Measurements from ENCODE around the gene PEAK1. TPM values are rescaled to one million over a fixed set of nuclear protein-coding genes. Genes with fewer than 3 reads are reported as not detected.
A peak's percentile ranks its signal among the peaks of the same experiment; 100 is the strongest.

The PEAK1 gene
- total RNA-seq, 1 donor from 2014 or later, result 34.2 TPM

DNA sequence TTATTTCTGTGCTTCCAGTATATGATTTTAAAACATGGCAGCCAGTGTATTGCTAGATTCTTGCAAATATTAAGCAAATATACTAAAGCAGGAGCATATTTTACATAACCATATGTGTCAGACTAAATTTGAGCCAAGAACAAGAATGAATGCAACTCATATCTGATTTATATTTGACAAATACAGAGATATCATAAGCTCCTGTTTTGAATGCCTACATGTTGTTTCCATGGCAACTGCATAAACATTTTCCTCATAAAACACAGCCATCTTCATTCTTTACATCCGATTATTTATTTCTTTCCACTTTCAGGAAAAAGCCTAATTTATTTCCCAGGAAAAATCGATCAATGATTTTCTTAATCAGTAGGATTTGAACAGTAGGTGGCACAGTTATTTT is 176.8 kb downstream of the PEAK1 start:
- Mint-ChIP-seq H3K27ac (no peak overlapping the region), H3K4me1 (peaks cover 6% of the 10 kb centered on the region), H3K36me3 (ENCODE audit: low read depth) (peaks cover 12% of the 10 kb centered on the region), H3K27me3 (no peaks in the 10 kb centered on the region), H3K9me3 (no peaks in the 10 kb centered on the region), H3K4me3 (no peak overlapping the region)
- TF ChIP-seq, protein P1, sequence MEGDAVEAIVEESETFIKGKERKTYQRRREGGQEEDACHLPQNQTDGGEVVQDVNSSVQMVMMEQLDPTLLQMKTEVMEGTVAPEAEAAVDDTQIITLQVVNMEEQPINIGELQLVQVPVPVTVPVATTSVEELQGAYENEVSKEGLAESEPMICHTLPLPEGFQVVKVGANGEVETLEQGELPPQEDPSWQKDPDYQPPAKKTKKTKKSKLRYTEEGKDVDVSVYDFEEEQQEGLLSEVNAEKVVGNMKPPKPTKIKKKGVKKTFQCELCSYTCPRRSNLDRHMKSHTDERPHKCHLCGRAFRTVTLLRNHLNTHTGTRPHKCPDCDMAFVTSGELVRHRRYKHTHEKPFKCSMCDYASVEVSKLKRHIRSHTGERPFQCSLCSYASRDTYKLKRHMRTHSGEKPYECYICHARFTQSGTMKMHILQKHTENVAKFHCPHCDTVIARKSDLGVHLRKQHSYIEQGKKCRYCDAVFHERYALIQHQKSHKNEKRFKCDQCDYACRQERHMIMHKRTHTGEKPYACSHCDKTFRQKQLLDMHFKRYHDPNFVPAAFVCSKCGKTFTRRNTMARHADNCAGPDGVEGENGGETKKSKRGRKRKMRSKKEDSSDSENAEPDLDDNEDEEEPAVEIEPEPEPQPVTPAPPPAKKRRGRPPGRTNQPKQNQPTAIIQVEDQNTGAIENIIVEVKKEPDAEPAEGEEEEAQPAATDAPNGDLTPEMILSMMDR (IDR thresholded peaks at IDR 0.05), result no peak
- intact Hi-C loops (cut with micrococcal nuclease), result no loop called here
- ChIA-PET CTCF (interaction anchor here (1.3 kb wide), 1 partner anchor 300 kb away, joined by 3 read pairs; no protein-coding TSS in a partner anchor), POLR2A (no interaction called here)
- DNase-seq (no peak), ATAC-seq (ENCODE audit: low read depth) (no peak)

DNA sequence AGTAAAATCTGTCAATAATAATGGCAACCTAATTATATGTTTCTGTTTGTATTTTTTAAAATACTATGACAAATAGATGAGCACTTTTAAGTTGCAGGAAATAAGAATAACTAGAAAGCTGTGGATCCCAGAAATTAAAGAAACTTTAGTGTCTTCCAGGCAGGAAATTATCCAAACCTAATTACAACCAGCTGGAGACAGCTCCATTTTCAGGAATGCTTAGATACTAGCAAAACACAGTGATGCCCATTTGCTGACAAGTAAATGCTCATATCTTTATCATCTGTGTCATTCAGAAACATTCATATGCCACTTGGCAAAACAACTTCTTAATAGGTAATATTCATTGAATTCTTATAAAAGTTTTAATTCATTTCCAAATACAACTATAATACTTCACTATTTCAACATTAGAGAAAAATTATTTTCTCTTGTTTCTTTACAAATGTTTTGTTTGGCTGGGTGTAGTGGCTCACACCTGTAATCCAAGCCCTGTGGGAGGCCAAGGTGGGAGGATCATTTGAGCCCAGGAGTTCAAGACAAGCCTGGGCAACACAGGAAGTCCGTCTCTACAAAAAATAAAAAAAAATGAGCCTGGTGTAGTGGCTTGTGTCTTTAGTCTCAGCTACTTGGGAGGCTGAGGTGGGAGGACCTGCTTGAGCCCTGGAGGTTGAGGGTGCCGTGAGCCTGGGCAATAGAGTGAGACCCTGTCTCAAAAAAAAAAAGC is 179.9 kb downstream of the PEAK1 start:
- Mint-ChIP-seq H3K9me3 (peaks cover 3% of the 10 kb centered on the region), H3K4me1 (peaks cover 6% of the 10 kb centered on the region), H3K27me3 (no peaks in the 10 kb centered on the region), H3K36me3 (ENCODE audit: low read depth) (peaks cover 26% of the 10 kb centered on the region), H3K27ac (no peak overlapping the region), H3K4me3 (no peak overlapping the region)
- ChIA-PET CTCF (no interaction called here), POLR2A (no interaction called here)
- DNase-seq (no peak), ATAC-seq (ENCODE audit: low read depth) (no peak)
- intact Hi-C loops (cut with micrococcal nuclease), result no loop called here
- TF ChIP-seq, protein P1 (IDR thresholded peaks at IDR 0.05), result no peak

DNA sequence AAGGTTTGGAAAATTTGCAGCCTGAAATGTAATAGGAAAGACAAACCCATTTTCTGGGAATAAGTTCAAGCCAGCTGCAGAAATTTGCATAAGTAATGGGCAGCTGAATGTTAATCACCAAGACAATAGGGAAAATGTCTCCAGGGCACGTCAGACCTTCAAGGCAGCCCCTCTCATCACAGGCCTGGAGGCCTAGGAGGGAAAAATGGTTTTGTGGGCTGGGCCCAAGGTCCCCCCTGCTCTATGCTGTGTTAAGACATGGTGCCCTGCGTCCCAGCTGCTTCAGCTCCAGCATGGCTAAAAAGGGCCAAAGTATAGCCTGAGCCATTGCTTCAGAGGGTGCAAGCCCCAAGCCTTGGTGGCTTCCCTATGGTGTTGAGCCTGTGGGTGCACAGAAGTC is 184.3 kb downstream of the PEAK1 start:
- no peak for DNase-seq
- intact Hi-C loops (cut with micrococcal nuclease), result no loop called here
- peaks cover 5% of the 10 kb centered on the region for H3K9me3 Mint-ChIP-seq
- TF ChIP-seq, protein P1 (IDR thresholded peaks at IDR 0.05), result no peak
- POLR2A ChIA-PET, result no interaction called here
- H3K36me3 Mint-ChIP-seq (ENCODE audit: low read depth), result peaks cover 26% of the 10 kb centered on the region
- no peak overlapping the region for H3K4me3 Mint-ChIP-seq
- CTCF ChIA-PET, result no interaction called here
- no peaks in the 10 kb centered on the region for H3K27me3 Mint-ChIP-seq
- no peak overlapping the region for H3K27ac Mint-ChIP-seq
- peaks cover 13% of the 10 kb centered on the region for H3K4me1 Mint-ChIP-seq
- ATAC-seq (ENCODE audit: low read depth), result no peak

DNA sequence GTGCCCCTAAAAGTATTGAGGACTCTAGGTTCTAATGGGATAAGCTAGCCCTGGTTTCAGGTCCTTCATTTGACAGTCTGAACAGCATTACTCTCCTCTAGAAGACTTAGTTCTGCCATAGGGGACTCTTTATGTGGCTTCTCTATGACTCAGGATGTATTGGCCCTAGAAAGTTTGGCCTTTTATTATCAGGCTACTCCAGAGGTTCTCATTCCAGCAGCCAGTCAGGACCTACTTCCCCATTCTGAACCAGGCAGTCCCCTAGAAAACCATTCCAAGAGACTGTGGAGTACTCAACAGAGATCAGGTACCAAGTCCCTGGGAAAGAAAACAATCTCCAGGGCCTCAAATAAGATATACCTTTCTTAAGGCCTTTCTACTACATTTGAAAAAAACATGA is 191.1 kb downstream of the PEAK1 start:
- ATAC-seq (ENCODE audit: low read depth), result no peak
- Mint-ChIP-seq H3K4me1 (peaks cover 23% of the 10 kb centered on the region), H3K36me3 (ENCODE audit: low read depth) (no peaks in the 10 kb centered on the region), H3K27ac (peak overlapping the region; percentile 24), H3K9me3 (no peaks in the 10 kb centered on the region), H3K4me3 (no peak overlapping the region), H3K27me3 (no peaks in the 10 kb centered on the region)
- intact Hi-C loops (cut with micrococcal nuclease), result no loop called here
- ChIA-PET POLR2A (no interaction called here), CTCF (no interaction called here)
- DNase-seq, result no peak
- TF ChIP-seq, protein P1 (IDR thresholded peaks at IDR 0.05), result no peak

DNA sequence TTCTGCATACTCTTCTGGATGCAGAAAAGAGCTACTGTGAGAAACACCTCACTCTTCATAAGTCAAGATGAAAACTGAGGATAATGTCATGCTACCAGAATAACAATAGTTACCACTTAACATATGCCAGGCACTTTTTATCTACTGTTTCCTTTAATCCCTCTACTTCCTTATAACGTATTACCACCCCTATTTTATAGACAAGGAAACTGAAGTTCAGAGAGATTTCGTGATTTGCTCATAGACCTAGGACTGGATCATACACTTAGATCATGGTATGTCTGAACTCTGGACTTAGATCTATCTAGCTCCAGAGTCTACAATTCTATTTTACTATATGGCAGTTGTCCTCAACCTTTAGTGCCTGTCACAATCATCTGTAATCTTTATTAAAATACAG is 193.3 kb downstream of the PEAK1 start:
- Mint-ChIP-seq H3K4me1 (peaks cover 13% of the 10 kb centered on the region), H3K27me3 (no peaks in the 10 kb centered on the region), H3K4me3 (no peak overlapping the region), H3K27ac (no peak overlapping the region), H3K36me3 (ENCODE audit: low read depth) (no peaks in the 10 kb centered on the region), H3K9me3 (no peaks in the 10 kb centered on the region)
- CTCF ChIA-PET, result no interaction called here
- no peak for DNase-seq
- POLR2A ChIA-PET, result no interaction called here
- intact Hi-C loops (cut with micrococcal nuclease), result no loop called here
- ATAC-seq (ENCODE audit: low read depth), result no peak
- TF ChIP-seq, protein P1 (IDR thresholded peaks at IDR 0.05), result no peak
